OCI-LY7 (cell line): ENCODE data around the gene CAAP1.

Experiments used
- CTCF ChIP-seq: fragments of 200-600 bp; sonication (generic); conservative IDR thresholded peaks from 2 replicates; pipeline ENCODE4 v1.5.1; 2014; ENCODE audit warnings: mild to moderate bottlenecking, antibody characterized with exemption, low read length, moderate library complexity, mixed read lengths
- EZH2phosphoT487 ChIP-seq: fragments of 200-600 bp; sonication (generic); IDR thresholded peaks from 2 replicates; pipeline ENCODE4 v1.6.1; 2018; ENCODE audit warnings: low read depth, borderline replicate concordance, mild to moderate bottlenecking, mixed run types, antibody characterized with exemption, low read length, moderate library complexity, mixed read lengths

GRCh38 chr9:26850995-26851394, 41.6 kb downstream of the CAAP1 start:
- TF ChIP-seq CTCF (no peak), EZH2phosphoT487 (no peak)
